GM12878 (cell line): Measurements from ENCODE around the gene GOLGA8R. TPM values are rescaled to one million over a fixed set of nuclear protein-coding genes. Genes with fewer than 3 reads are reported as not detected.
"Not testable (repeated sequence)": the region's sequence is repeated elsewhere in the genome, so short reads cannot be mapped to it uniquely, and the experiment has no call there.

ENCODE experiments used
- ATAC-seq: fragments of 200-7000 bp; cut with Tn5 transposase; 3 replicates; pipeline ENCODE4 v1.9.1; 2020; ENCODE audit warnings: mild to moderate bottlenecking, moderate library complexity
- BruUV-seq: library from RNA; stranded (reverse); fragments of 400-500 nt; replicated peaks from 2 replicates; lab custom pipeline; 2021; lab: Mats Ljungman, UMichigan
- CTCF ChIA-PET: fragments of 300-600 bp; sonication (Branson Sonifier 250); formaldehyde crosslinking; extraction: SDS; loops from one replicate; lab custom pipeline; 2021; ENCODE audit warnings: inconsistent platforms; lab: Yijun Ruan, JAX
- POLR2A ChIA-PET: fragments of 350-600 bp; formaldehyde crosslinking; extraction: SDS; loops from one replicate; lab custom pipeline; 2021; ENCODE audit warnings: inconsistent platforms; lab: Charles Lee
- RAD21 ChIA-PET: fragments of 300-600 bp; sonication (Branson Sonifier 250); formaldehyde crosslinking; loops from one replicate; lab custom pipeline; 2023; ENCODE audit warnings: antibody characterized with exemption; ENCODE audit not compliant: unreplicated experiment; lab: Charles Lee
- SMC1A ChIA-PET: fragments of 300-600 bp; sonication (Branson Sonifier 250); formaldehyde crosslinking; loops from one replicate; lab custom pipeline; 2023; ENCODE audit not compliant: unreplicated experiment, uncharacterized antibody; lab: Charles Lee
- DNase-seq: peaks from one replicate; pipeline ENCODE4 v3.0.0-alpha.2; 2011; ENCODE audit warnings: low read depth, low spot score
- FAIRE-seq: peaks from 3 replicates; lab custom pipeline; 2011; peaks lifted over from hg19 to GRCh38; lab: Jason Lieb, UNC
- H2AFZ ChIP-seq: 2 replicates; pipeline ENCODE4 v1.6.0; 2011; ENCODE audit warnings: low read depth, low read length, control low read depth; ENCODE audit not compliant: control insufficient read depth
- H3K27ac ChIP-seq: 2 replicates; pipeline ENCODE4 v1.5.1; 2011; ENCODE audit warnings: control low read depth; ENCODE audit not compliant: control insufficient read depth, insufficient read depth
- H3K27me3 ChIP-seq, 2 experiments: replicated peaks in 1 of 2; 2 replicates each; pipeline versions ENCODE4 v1.6.0 to v1.6.1; 2011; ENCODE audit warnings: low read length in 1 of 2; ENCODE audit not compliant: control insufficient read depth in 2 of 2, insufficient read depth in 2 of 2
- H3K36me3 ChIP-seq, 2 experiments: 2 replicates each; pipeline ENCODE4 v1.5.1; 2011; ENCODE audit warnings: low read length in 1 of 2; ENCODE audit not compliant: control insufficient read depth in 2 of 2, insufficient read depth in 2 of 2
- H3K4me1 ChIP-seq: 2 replicates; pipeline ENCODE4 v1.6.1; 2011; ENCODE audit warnings: mild to moderate bottlenecking, low read length, moderate library complexity, mixed read lengths; ENCODE audit not compliant: control insufficient read depth, insufficient read depth
- H3K4me2 ChIP-seq: 2 replicates; pipeline ENCODE4 v1.6.0; 2011; ENCODE audit warnings: control low read depth; ENCODE audit not compliant: control insufficient read depth, insufficient read depth
- H3K4me3 ChIP-seq: fragments of 200-600 bp; sonication (generic); 2 replicates; pipeline ENCODE4 v1.5.1; 2016
- H3K79me2 ChIP-seq: 2 replicates; pipeline ENCODE4 v1.6.0; 2011; ENCODE audit warnings: low read length; ENCODE audit not compliant: control insufficient read depth, insufficient read depth
- H3K9ac ChIP-seq: 2 replicates; pipeline ENCODE4 v1.8.0; 2011; ENCODE audit warnings: low read length, control low read depth, mixed read lengths; ENCODE audit not compliant: control insufficient read depth, insufficient read depth
- H3K9me3 ChIP-seq: replicated peaks from 3 replicates; pipeline ENCODE4 v1.5.1; 2011; ENCODE audit warnings: mild to moderate bottlenecking, low read length; ENCODE audit not compliant: control insufficient read depth, insufficient read depth
- H4K20me1 ChIP-seq: 2 replicates; pipeline ENCODE4 v1.6.0; 2011; ENCODE audit not compliant: control insufficient read depth, insufficient read depth
- WGBS: methylation state at CpG from one replicate; pipeline ENCODE4 v1.1.6; 2016; ENCODE audit warnings: low lambda C conversion rate; ENCODE audit not compliant: insufficient replicate concordance, insufficient coverage; ENCODE audit errors: missing lambda C conversion rate; 5-methylcytosine and 5-hydroxymethylcytosine counted together
- in situ Hi-C: fragments of 300-500 bp; cut with MboI; formaldehyde crosslinking; loops from 9 replicates; pipeline ENCODE4 v1.14.3; 2018; ENCODE audit warnings: mixed read lengths
- intact Hi-C: fragments of 100-400 bp; cut with micrococcal nuclease; formaldehyde crosslinking; loops from one replicate; pipeline ENCODE4 v1.14.2; 2022; ENCODE audit not compliant: unreplicated experiment
- polyA plus RNA-seq, 11 experiments: library from polyadenylated mRNA; depleted of rRNA in 4 of 11; unstranded in 6 of 11; stranded (reverse) in 5 of 11; fragments of >200 nt; fragmentation: Nextera tagmentation in 4 of 11; fragmentation: Illumina TruSeq in 1 of 11; extraction: Ambion mirVana in 4 of 11; extraction: Trizol in 1 of 11; gene quantifications; 1 replicate in 1 of 11; 2 replicates in 10 of 11; pipeline versions ENCODE4 v1.2.1 to v1.2.3, GENCODE V29; 2011 to 2016; ENCODE audit warnings: inconsistent platforms in 2 of 11, missing spikeins in 2 of 11, low read depth in 1 of 11
- small RNA-seq: library from RNA; depleted of rRNA; stranded (forward); fragments of <200 nt; gene quantifications from one replicate; pipeline ENCODE3, GENCODE V24; 2014
- total RNA-seq, 4 experiments: library from RNA; depleted of rRNA in 3 of 4; stranded (reverse); fragments of >200 nt in 3 of 4; fragmentation: Illumina TruSeq in 1 of 4; extraction: Trizol in 1 of 4; gene quantifications; 2 replicates each; pipeline versions ENCODE4 v1.2.1 to v1.2.3, GENCODE V29; 2013 to 2021

GOLGA8R gene
- total and polyA plus RNA-seq, 10 of the 15 experiments (the other 5 are each of a cell fraction or from before 2014, with no cell fraction given) = 0.03 to 0.13 (median 0.05) TPM; not detected in 6

- ATAC-seq, H3K4me1 ChIP-seq, H3K79me2 ChIP-seq, H2AFZ ChIP-seq, in situ Hi-C loops, CTCF ChIA-PET, H3K36me3 ChIP-seq, DNase-seq, SMC1A ChIA-PET, H3K9ac ChIP-seq, RAD21 ChIA-PET, H3K4me2 ChIP-seq, H4K20me1 ChIP-seq, intact Hi-C loops, BruUV-seq, H3K27ac ChIP-seq, POLR2A ChIA-PET, H3K9me3 ChIP-seq, H3K4me3 ChIP-seq, H3K27me3 ChIP-seq, FAIRE-seq: not testable (repeated sequence)
- no CpG with 5 or more reads among the region's 2 CpGs for WGBS
Measured at GRCh38 chr15:30360990-30361389, 53.1 kb downstream of the GOLGA8R start.

GRCh38 chr15:30355043-30355442 lies 59.0 kb downstream of the GOLGA8R start:
- H3K27ac ChIP-seq, DNase-seq, H4K20me1 ChIP-seq, CTCF ChIA-PET, POLR2A ChIA-PET, H3K4me1 ChIP-seq, H3K4me2 ChIP-seq, FAIRE-seq, H3K4me3 ChIP-seq, H3K79me2 ChIP-seq, ATAC-seq, intact Hi-C loops, H3K9me3 ChIP-seq, SMC1A ChIA-PET, RAD21 ChIA-PET, H3K27me3 ChIP-seq, H3K36me3 ChIP-seq, BruUV-seq, H3K9ac ChIP-seq, H2AFZ ChIP-seq, in situ Hi-C loops: not testable (repeated sequence)
- WGBS = 25% methylated on average over 3 of the region's 6 CpGs

Small RNA genes within 50 kb of the gene (small RNA-seq; reads per million reads assigned to genes)
- gene AC019322.2 = not detected
- gene RF00019 = not detected
- not detected for gene RF00096
- gene RN7SL196P = not detected

Other genes starting within 250 kb of the GOLGA8R start
- gene CHRFAM7A, start 20.7 kb downstream of the GOLGA8R start, total RNA-seq (2014; rRNA removed) = 0.34 TPM in 1 of 2 replicates, not detected in the other
- gene CHRFAM7A, start 20.7 kb downstream of the GOLGA8R start, total RNA-seq (2014; rRNA removed; fragmentation: Illumina TruSeq; extraction: Trizol) = 0.58 TPM in 1 of 2 replicates, not detected in the other
- not detected in 2 replicates for gene CHRFAM7A, start 20.7 kb downstream of the GOLGA8R start, total RNA-seq (2021)
- 0.75 and 1.7 TPM in 2 replicates for gene CHRFAM7A, start 20.7 kb downstream of the GOLGA8R start, polyA plus RNA-seq (2011; rRNA removed)
- gene CHRFAM7A, start 20.7 kb downstream of the GOLGA8R start, polyA plus RNA-seq (2014; fragmentation: Illumina TruSeq; extraction: Trizol) = 0.25 TPM in 1 of 2 replicates, not detected in the other
- not detected for gene CHRFAM7A, start 20.7 kb downstream of the GOLGA8R start, polyA plus RNA-seq (2014; fragmentation: Nextera tagmentation; extraction: Ambion mirVana)
- 0.37 and 1.1 TPM in 2 replicates for gene CHRFAM7A, start 20.7 kb downstream of the GOLGA8R start, polyA plus RNA-seq (2014; rRNA removed)
- not detected for gene CHRFAM7A, start 20.7 kb downstream of the GOLGA8R start, polyA plus RNA-seq (2016; fragmentation: Nextera tagmentation; extraction: Ambion mirVana)
- not detected in 2 replicates for gene GOLGA8Q, start 137.8 kb upstream of the GOLGA8R start, total RNA-seq (2014; rRNA removed)
- gene GOLGA8Q, start 137.8 kb upstream of the GOLGA8R start, total RNA-seq (2014; rRNA removed; fragmentation: Illumina TruSeq; extraction: Trizol) = 0.09 TPM in 1 of 2 replicates, not detected in the other
- gene GOLGA8Q, start 137.8 kb upstream of the GOLGA8R start, total RNA-seq (2021) = not detected in 2 replicates
- gene GOLGA8Q, start 137.8 kb upstream of the GOLGA8R start, polyA plus RNA-seq (2011; rRNA removed) = 0.04 TPM in 1 of 2 replicates, not detected in the other
- gene GOLGA8Q, start 137.8 kb upstream of the GOLGA8R start, polyA plus RNA-seq (2014; fragmentation: Illumina TruSeq; extraction: Trizol) = 0.07 TPM in 1 of 2 replicates, not detected in the other
- gene GOLGA8Q, start 137.8 kb upstream of the GOLGA8R start, polyA plus RNA-seq (2014; fragmentation: Nextera tagmentation; extraction: Ambion mirVana) = not detected
- 0.35 TPM in 1 of 2 replicates, not detected in the other for gene GOLGA8Q, start 137.8 kb upstream of the GOLGA8R start, polyA plus RNA-seq (2014; rRNA removed)
- gene GOLGA8Q, start 137.8 kb upstream of the GOLGA8R start, polyA plus RNA-seq (2016; fragmentation: Nextera tagmentation; extraction: Ambion mirVana) = not detected
- 0.49 and 0.56 TPM in 2 replicates for gene GOLGA8H, start 189.8 kb upstream of the GOLGA8R start, total RNA-seq (2014; rRNA removed)
- 0.18 and 0.41 TPM in 2 replicates for gene GOLGA8H, start 189.8 kb upstream of the GOLGA8R start, total RNA-seq (2014; rRNA removed; fragmentation: Illumina TruSeq; extraction: Trizol)
- 0.23 and 0.35 TPM in 2 replicates for gene GOLGA8H, start 189.8 kb upstream of the GOLGA8R start, total RNA-seq (2021)
- gene GOLGA8H, start 189.8 kb upstream of the GOLGA8R start, polyA plus RNA-seq (2011; rRNA removed) = 0.52 and 0.54 TPM in 2 replicates
- 0.35 and 0.54 TPM in 2 replicates for gene GOLGA8H, start 189.8 kb upstream of the GOLGA8R start, polyA plus RNA-seq (2014; fragmentation: Illumina TruSeq; extraction: Trizol)
- gene GOLGA8H, start 189.8 kb upstream of the GOLGA8R start, polyA plus RNA-seq (2014; fragmentation: Nextera tagmentation; extraction: Ambion mirVana) = not detected
- gene GOLGA8H, start 189.8 kb upstream of the GOLGA8R start, polyA plus RNA-seq (2014; rRNA removed) = 0.28 and 0.42 TPM in 2 replicates
- gene GOLGA8H, start 189.8 kb upstream of the GOLGA8R start, polyA plus RNA-seq (2016; fragmentation: Nextera tagmentation; extraction: Ambion mirVana) = not detected